Measurements from ENCODE around the gene CORIN.

Gene CORIN

DNA sequence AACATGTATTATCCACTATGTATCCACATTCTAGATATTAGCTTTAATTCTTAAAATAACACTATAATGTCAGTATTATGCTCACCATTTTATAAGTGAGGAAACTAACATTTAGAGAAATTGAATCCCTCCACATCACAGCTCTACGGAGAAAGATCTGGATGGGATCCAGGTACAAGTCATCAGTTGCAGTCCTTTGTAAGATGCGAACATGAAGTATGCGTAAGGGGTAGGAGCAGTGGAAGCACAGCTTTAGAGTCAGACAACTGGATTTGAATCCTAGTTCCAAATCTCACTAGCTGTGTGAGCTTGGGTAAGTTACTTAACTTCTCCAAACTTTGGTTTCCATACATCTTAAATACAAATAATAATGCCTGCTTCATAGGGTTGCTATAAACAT is 190.3 kb downstream of the CORIN start:
- H3K4me3 Mint-ChIP-seq = no peak overlapping the region
- H3K36me3 Mint-ChIP-seq (ENCODE audit: low read depth) = no peaks in the 10 kb centered on the region
- H3K27me3 Mint-ChIP-seq (ENCODE audit: low read depth) = peaks cover 3% of the 10 kb centered on the region
- H3K4me1 Mint-ChIP-seq (ENCODE audit: low read depth) = no peaks in the 10 kb centered on the region
- H3K27ac Mint-ChIP-seq = no peak overlapping the region
- H3K9me3 Mint-ChIP-seq = no peaks in the 10 kb centered on the region

GRCh38 chr4:47647029-47647428 is 190.8 kb downstream of the CORIN start:
- Mint-ChIP-seq H3K9me3 (no peaks in the 10 kb centered on the region), H3K4me3 (no peak overlapping the region), H3K27ac (no peak overlapping the region), H3K27me3 (ENCODE audit: low read depth) (peaks cover 3% of the 10 kb centered on the region), H3K4me1 (ENCODE audit: low read depth) (no peaks in the 10 kb centered on the region), H3K36me3 (ENCODE audit: low read depth) (no peaks in the 10 kb centered on the region)

DNA sequence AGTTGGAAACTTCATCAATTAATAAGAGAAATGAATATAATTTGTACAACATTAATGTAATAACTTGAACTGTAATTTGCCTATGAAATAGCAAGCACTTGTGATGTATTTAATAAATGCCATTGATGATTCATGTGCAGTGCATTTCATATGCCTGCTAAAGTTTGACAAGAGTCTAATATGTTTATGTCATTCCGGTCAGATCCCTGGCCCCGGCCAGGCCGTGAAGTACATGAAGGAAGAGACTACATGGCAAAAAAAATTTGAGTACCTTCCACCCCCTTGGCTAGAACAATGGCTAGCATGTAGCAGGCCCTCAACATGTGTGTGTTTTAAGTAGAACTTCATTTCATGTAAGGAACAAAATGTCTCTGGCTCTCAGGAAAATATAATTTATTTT is 191.5 kb downstream of the CORIN start:
- Mint-ChIP-seq H3K4me3 (no peak overlapping the region), H3K4me1 (ENCODE audit: low read depth) (no peaks in the 10 kb centered on the region), H3K27me3 (ENCODE audit: low read depth) (peaks cover 3% of the 10 kb centered on the region), H3K36me3 (ENCODE audit: low read depth) (no peaks in the 10 kb centered on the region), H3K27ac (no peak overlapping the region), H3K9me3 (no peaks in the 10 kb centered on the region)

GRCh38 chr4:47643845-47644244 is 194.0 kb downstream of the CORIN start:
- Mint-ChIP-seq H3K9me3 (no peaks in the 10 kb centered on the region), H3K4me1 (ENCODE audit: low read depth) (no peaks in the 10 kb centered on the region), H3K27me3 (ENCODE audit: low read depth) (no peaks in the 10 kb centered on the region), H3K4me3 (no peak overlapping the region), H3K27ac (no peak overlapping the region), H3K36me3 (ENCODE audit: low read depth) (no peaks in the 10 kb centered on the region)

DNA sequence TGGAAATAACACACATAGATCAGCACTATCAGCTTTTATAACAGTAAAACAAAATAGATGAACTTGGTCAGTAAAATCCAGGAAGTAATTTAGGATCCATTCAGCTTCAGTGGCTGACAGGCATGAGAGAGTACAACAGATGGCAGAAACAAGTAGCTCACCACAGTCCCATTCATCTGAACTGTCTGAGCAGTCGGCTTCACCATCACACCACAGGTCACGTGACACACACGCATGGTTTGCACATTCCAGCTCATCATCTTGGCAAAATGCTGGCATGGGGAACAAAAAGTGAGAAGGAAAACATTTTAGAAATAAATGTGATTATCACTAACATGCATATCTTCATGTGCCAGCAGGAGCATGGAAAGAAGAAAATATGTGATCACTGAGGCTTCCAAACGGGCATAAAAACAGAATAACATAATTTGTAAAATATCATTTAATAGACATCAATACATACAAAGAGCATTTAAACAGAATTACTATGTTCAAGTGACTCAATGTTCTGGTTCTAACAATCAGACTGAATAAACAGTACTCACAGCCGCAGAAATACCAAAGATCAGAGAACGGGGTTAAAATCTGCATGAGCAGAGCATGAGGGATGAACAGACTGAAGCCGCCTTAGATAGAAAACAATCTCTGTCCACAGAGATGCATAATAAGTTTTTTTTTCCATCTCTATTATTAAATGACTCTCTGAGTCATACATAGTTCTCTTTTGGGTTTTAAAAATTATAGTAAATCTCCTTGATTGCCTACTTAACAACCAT is 194.7 kb downstream of the CORIN start:
- Mint-ChIP-seq H3K36me3 (ENCODE audit: low read depth) (no peaks in the 10 kb centered on the region), H3K27me3 (ENCODE audit: low read depth) (no peaks in the 10 kb centered on the region), H3K27ac (no peak overlapping the region), H3K4me3 (no peak overlapping the region), H3K9me3 (no peaks in the 10 kb centered on the region), H3K4me1 (ENCODE audit: low read depth) (no peaks in the 10 kb centered on the region)

DNA sequence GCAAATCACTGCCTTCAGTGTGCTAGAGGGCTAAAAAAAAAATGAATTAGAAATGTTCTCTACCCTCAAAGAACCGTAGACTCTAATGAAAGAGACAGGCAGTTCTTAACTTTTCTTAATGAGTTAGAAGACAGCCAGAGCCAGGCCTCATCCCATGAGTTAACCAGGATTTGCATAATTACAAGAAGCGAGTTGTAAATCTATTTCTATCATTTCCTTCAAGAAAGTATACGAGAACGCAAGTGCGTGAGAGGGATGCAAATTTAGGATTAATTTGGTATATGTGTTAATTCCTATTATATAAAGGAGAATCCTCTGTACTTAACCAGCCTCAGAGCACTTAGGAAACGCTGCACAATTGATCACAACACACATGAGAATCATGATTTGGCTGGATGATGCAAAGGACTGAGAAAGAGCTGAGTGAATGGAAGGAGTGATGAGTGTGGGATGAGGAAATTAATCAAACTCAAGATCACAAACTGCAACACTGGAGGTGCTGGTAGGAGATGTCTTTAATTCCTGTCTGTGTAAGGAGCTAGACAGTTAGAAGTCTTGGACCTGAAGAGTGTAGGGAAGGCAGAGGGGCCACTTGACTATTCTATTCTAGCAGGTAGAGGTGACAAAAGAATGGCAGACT is 195.6 kb downstream of the CORIN start:
- H3K27ac Mint-ChIP-seq = no peak overlapping the region
- no peaks in the 10 kb centered on the region for H3K36me3 Mint-ChIP-seq (ENCODE audit: low read depth)
- H3K4me3 Mint-ChIP-seq = no peak overlapping the region
- no peaks in the 10 kb centered on the region for H3K9me3 Mint-ChIP-seq
- no peaks in the 10 kb centered on the region for H3K4me1 Mint-ChIP-seq (ENCODE audit: low read depth)
- no peaks in the 10 kb centered on the region for H3K27me3 Mint-ChIP-seq (ENCODE audit: low read depth)

GRCh38 chr4:47641755-47642154 is 196.1 kb downstream of the CORIN start:
- Mint-ChIP-seq H3K4me1 (ENCODE audit: low read depth) (no peaks in the 10 kb centered on the region), H3K36me3 (ENCODE audit: low read depth) (no peaks in the 10 kb centered on the region), H3K27me3 (ENCODE audit: low read depth) (no peaks in the 10 kb centered on the region), H3K9me3 (peaks cover 4% of the 10 kb centered on the region), H3K27ac (no peak overlapping the region), H3K4me3 (no peak overlapping the region)

DNA sequence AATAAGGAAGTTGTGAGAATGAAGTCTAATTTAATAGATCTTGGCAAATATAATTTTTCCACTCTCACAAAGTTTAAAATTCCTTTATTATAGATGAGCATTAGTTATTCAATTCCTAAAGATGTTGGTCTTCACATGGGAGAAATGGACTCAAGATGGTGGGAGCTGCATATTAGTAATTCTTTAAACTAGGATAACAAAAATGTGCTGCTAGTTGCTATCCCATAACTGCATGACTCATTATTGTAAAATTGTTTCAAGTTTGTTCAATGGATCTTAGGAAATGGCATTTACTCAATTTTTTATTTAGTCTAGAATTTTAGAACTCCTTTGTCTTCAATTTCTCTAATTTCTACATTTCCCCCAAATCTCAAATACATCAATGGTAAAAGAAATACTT is 197.0 kb downstream of the CORIN start:
- no peak overlapping the region for H3K27ac Mint-ChIP-seq
- H3K4me3 Mint-ChIP-seq = no peak overlapping the region
- H3K4me1 Mint-ChIP-seq (ENCODE audit: low read depth) = no peaks in the 10 kb centered on the region
- peaks cover 7% of the 10 kb centered on the region for H3K9me3 Mint-ChIP-seq
- no peaks in the 10 kb centered on the region for H3K27me3 Mint-ChIP-seq (ENCODE audit: low read depth)
- H3K36me3 Mint-ChIP-seq (ENCODE audit: low read depth) = no peaks in the 10 kb centered on the region

- Mint-ChIP-seq H3K9me3 (peaks cover 7% of the 10 kb centered on the region), H3K27me3 (ENCODE audit: low read depth) (no peaks in the 10 kb centered on the region), H3K36me3 (ENCODE audit: low read depth) (no peaks in the 10 kb centered on the region), H3K4me3 (no peak overlapping the region), H3K27ac (no peak overlapping the region), H3K4me1 (ENCODE audit: low read depth) (no peaks in the 10 kb centered on the region)
These were observed 198.3 kb downstream of the CORIN start for GRCh38 chr4:47639531-47639930.

- H3K9me3 Mint-ChIP-seq = no peaks in the 10 kb centered on the region
- H3K4me1 Mint-ChIP-seq (ENCODE audit: low read depth) = no peaks in the 10 kb centered on the region
- H3K36me3 Mint-ChIP-seq (ENCODE audit: low read depth) = no peaks in the 10 kb centered on the region
- no peak overlapping the region for H3K4me3 Mint-ChIP-seq
- H3K27ac Mint-ChIP-seq = no peak overlapping the region
- no peaks in the 10 kb centered on the region for H3K27me3 Mint-ChIP-seq (ENCODE audit: low read depth)
These were observed 206.7 kb downstream of the CORIN start for GRCh38 chr4:47631161-47631560.

DNA sequence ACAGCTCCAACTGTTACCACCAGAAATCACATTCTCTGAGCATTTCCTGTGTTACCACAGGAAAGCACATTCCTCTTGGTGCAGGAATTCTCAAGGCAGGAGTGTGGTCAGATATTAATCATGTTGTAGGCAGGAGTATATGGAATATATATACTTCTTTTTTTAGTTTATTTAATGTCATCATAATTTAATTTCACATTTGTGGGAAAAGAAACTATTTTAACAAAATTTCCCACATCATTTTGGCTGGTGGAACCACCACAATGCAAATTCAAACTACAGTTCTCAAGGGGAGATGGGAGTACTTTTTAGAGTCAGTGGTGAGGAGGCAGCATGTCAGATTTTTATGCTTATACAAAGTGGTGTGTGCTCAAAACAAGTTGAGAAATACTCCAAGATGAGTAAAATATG is 213.8 kb downstream of the CORIN start:
- Mint-ChIP-seq H3K27me3 (ENCODE audit: low read depth) (no peaks in the 10 kb centered on the region), H3K4me1 (ENCODE audit: low read depth) (no peaks in the 10 kb centered on the region), H3K9me3 (no peaks in the 10 kb centered on the region), H3K36me3 (ENCODE audit: low read depth) (no peaks in the 10 kb centered on the region), H3K27ac (no peak overlapping the region), H3K4me3 (no peak overlapping the region)

DNA sequence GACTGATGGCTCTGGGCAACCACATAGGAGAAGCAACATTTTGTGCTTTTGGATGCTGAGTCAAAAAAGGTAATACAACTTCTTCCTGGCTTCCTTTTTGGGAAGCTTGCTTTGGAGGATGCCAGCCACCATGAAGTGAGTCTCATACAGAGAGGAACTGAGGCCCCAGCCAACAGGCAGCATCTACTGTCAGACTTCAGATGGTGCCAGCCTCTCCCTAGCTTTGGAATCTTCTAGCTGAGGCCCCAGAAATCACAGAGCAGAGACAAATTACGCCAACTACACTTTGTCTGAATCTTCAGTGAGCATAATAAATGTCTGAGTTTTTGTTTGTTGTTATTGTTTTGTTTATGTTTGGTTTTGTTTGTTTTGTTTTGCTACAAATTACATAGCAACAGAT is 216.7 kb downstream of the CORIN start:
- H3K9me3 Mint-ChIP-seq = no peaks in the 10 kb centered on the region
- H3K27me3 Mint-ChIP-seq (ENCODE audit: low read depth) = no peaks in the 10 kb centered on the region
- H3K4me1 Mint-ChIP-seq (ENCODE audit: low read depth) = no peaks in the 10 kb centered on the region
- no peak overlapping the region for H3K27ac Mint-ChIP-seq
- no peaks in the 10 kb centered on the region for H3K36me3 Mint-ChIP-seq (ENCODE audit: low read depth)
- H3K4me3 Mint-ChIP-seq = no peak overlapping the region

- H3K27ac Mint-ChIP-seq = no peak overlapping the region
- no peaks in the 10 kb centered on the region for H3K36me3 Mint-ChIP-seq (ENCODE audit: low read depth)
- no peaks in the 10 kb centered on the region for H3K27me3 Mint-ChIP-seq (ENCODE audit: low read depth)
- H3K4me1 Mint-ChIP-seq (ENCODE audit: low read depth) = no peaks in the 10 kb centered on the region
- H3K9me3 Mint-ChIP-seq = no peaks in the 10 kb centered on the region
- no peak overlapping the region for H3K4me3 Mint-ChIP-seq
These were observed 218.2 kb downstream of the CORIN start for GRCh38 chr4:47619691-47620090.

DNA sequence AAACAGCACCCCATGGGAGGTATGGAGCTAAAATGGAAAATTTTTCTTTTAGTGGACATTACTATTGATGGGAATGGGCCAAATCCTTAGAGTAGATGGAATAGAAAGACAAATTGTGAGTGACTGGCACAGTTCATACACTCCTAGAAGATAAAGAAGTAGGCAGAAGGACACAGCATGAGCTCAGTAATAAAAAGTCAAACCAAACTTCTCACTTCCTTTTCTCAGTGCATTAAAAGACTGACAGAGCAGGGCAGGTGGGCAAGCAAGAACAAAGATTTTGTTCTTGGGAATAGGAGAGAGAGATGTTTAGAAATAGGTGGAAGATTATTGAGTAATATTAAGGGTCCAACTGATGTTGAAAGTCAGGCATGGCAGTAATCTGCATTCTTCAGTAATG is 220.3 kb downstream of the CORIN start:
- H3K27ac Mint-ChIP-seq = no peak overlapping the region
- H3K36me3 Mint-ChIP-seq (ENCODE audit: low read depth) = no peaks in the 10 kb centered on the region
- no peak overlapping the region for H3K4me3 Mint-ChIP-seq
- H3K27me3 Mint-ChIP-seq (ENCODE audit: low read depth) = no peaks in the 10 kb centered on the region
- peaks cover 4% of the 10 kb centered on the region for H3K9me3 Mint-ChIP-seq
- H3K4me1 Mint-ChIP-seq (ENCODE audit: low read depth) = no peaks in the 10 kb centered on the region

GRCh38 chr4:47615385-47615784 is 222.5 kb downstream of the CORIN start:
- H3K36me3 Mint-ChIP-seq (ENCODE audit: low read depth) = no peaks in the 10 kb centered on the region
- no peak overlapping the region for H3K27ac Mint-ChIP-seq
- H3K4me1 Mint-ChIP-seq (ENCODE audit: low read depth) = no peaks in the 10 kb centered on the region
- H3K27me3 Mint-ChIP-seq (ENCODE audit: low read depth) = no peaks in the 10 kb centered on the region
- no peak overlapping the region for H3K4me3 Mint-ChIP-seq
- peaks cover 5% of the 10 kb centered on the region for H3K9me3 Mint-ChIP-seq

Data from T-helper 1 cell treated with Interleukin-12 subunit alpha and Interleukin-12 subunit beta and Interleukin-4 antibody, amounts not matched to agents 30 μg/mL and 1 μg/mL, for 36 hours (primary cell).